Uterus (tissue), 2 donors: ENCODE data around the gene GSK3A.

Source experiments
- CTCF ChIP-seq, 4 experiments: fragments of 200-600 bp in 2 of 4; fragments of 450-650 bp in 2 of 4; sonication (generic) in 2 of 4; IDR thresholded peaks; one replicate each; pipeline ENCODE4 v1.5.1; 2016 to 2019; ENCODE audit warnings: antibody characterized with exemption in 4 of 4, mild to moderate bottlenecking in 2 of 4, moderate library complexity in 1 of 4
- POLR2A ChIP-seq, 2 donors: fragments of 450-650 bp; IDR thresholded peaks; one replicate each; pipeline ENCODE4 v1.6.1; 2016; ENCODE audit warnings: antibody characterized with exemption in 2 of 2, mild to moderate bottlenecking in 1 of 2, moderate library complexity in 1 of 2

GRCh38 chr19:42279902-42280814 lies 37.8 kb upstream of the GSK3A start:
- TF ChIP-seq CTCF (IDR thresholded peaks at IDR 0.05): peak; percentile 91 to 95 (median 94)
- peak in 1 of 2 donors; percentile 66 for TF ChIP-seq POLR2A (IDR thresholded peaks at IDR 0.05)
